Colonic mucosa (tissue), 4 donors: Measurements from ENCODE around the gene FOXP1. TPM values are rescaled to one million over a fixed set of nuclear protein-coding genes. Genes with fewer than 3 reads are reported as not detected.

Experiments
- DNase-seq: peaks from one replicate; pipeline ENCODE4 v3.0.0-alpha.2; 2020
- H3K27ac ChIP-seq: fragments of 200-600 bp; one replicate; pipeline ENCODE4 v1.8.0; 2021
- H3K27me3 ChIP-seq: fragments of 200-600 bp; one replicate; pipeline ENCODE4 v1.8.0; 2021
- H3K36me3 ChIP-seq: fragments of 200-600 bp; one replicate; pipeline ENCODE4 v1.8.0; 2021
- H3K4me1 ChIP-seq: fragments of 200-600 bp; one replicate; pipeline ENCODE4 v1.8.0; 2021; ENCODE audit warnings: mild to moderate bottlenecking
- H3K4me3 ChIP-seq: fragments of 200-600 bp; one replicate; pipeline ENCODE4 v1.8.0; 2021
- H3K9ac ChIP-seq, 2 donors: one replicate each; pipeline ENCODE4 v1.7.0; 2013; ENCODE audit warnings: control low read depth in 2 of 2, low read depth in 2 of 2, low read length in 2 of 2
- H3K9me3 ChIP-seq: fragments of 200-600 bp; one replicate; pipeline ENCODE4 v1.8.0; 2021
- intact Hi-C: fragments of 100-400 bp; cut with DNase I; formaldehyde crosslinking; loops from one replicate; pipeline ENCODE4 v1.14.1; 2022
- total RNA-seq, 2 donors: library from RNA; stranded (reverse); fragmentation: NEBNext Ultra II Directional in 1 of 2; extraction: Animal tissue kit (Norgen Biotek cat#: 25700) in 1 of 2; gene quantifications; one replicate each; pipeline ENCODE4 v1.2.1, GENCODE V29; 2021
- TF ChIP-seq, protein P1 (sequence below): fragments of 200-600 bp; IDR thresholded peaks from one replicate; pipeline ENCODE4 v1.8.0; 2022; ENCODE audit warnings: antibody characterized with exemption, mild to moderate bottlenecking
- donor health status: healthy.
- donor health status: DM: no; HTN: no; CAD: no.
- donor health status: DM: no; HTN: no; CAD: no.

The FOXP1 gene
- total RNA-seq, 2 donors from 2014 or later, result 127 to 128 TPM

DNA sequence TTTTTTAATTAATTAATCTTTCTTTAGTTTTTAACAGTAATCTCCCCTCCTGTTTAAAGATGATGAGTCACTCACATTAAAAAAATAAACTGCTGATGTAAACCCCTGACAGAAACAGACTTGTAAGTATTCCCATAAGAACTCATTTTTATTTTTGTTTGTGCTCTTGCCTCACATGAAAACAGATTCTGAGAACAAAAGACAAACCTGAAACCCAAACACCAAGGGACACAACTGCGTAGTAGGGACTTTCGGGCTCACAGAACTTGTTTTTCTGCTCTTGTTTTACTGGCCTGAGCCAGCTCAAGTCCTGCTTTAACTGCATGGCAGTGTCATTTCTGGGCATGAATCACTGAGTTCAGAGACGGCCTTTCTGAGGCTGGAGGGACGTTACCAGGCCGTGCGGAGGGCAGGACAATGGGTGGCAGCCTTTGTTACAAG lies 600.8 kb downstream of the FOXP1 start:
- no peak overlapping the region for H3K4me3 ChIP-seq

DNA sequence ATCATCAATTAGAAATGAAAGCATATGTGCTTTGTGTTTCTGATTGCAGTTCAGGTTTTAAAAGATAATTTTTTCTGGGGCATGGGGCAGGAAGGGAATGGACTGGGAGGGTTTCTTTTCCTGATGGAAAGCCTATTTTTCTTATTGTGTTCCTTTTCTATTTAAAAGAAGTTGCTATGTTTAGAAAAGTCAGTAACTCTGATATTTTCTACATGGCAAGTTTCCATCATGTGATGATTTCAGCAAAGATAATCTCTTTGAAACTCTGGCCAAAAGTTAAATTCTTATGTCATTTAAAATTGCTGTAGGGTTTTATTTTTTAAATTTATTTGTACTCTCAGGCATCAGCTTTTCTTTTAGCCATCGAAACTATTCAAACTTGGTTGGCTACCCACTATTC lies 601.2 kb downstream of the FOXP1 start:
- peaks cover 13% of the 10 kb centered on the region for H3K36me3 ChIP-seq
- no peak overlapping the region for H3K4me3 ChIP-seq
- H3K9me3 ChIP-seq, result no peaks in the 10 kb centered on the region
- H3K9ac ChIP-seq, result no peak overlapping the region
- no peaks in the 10 kb centered on the region for H3K27me3 ChIP-seq
- H3K27ac ChIP-seq, result peak overlapping the region; percentile 56
- intact Hi-C loops, result no loop called here
- DNase-seq, result no peak
- no peaks in the 10 kb centered on the region for H3K4me1 ChIP-seq
- TF ChIP-seq, protein P1, sequence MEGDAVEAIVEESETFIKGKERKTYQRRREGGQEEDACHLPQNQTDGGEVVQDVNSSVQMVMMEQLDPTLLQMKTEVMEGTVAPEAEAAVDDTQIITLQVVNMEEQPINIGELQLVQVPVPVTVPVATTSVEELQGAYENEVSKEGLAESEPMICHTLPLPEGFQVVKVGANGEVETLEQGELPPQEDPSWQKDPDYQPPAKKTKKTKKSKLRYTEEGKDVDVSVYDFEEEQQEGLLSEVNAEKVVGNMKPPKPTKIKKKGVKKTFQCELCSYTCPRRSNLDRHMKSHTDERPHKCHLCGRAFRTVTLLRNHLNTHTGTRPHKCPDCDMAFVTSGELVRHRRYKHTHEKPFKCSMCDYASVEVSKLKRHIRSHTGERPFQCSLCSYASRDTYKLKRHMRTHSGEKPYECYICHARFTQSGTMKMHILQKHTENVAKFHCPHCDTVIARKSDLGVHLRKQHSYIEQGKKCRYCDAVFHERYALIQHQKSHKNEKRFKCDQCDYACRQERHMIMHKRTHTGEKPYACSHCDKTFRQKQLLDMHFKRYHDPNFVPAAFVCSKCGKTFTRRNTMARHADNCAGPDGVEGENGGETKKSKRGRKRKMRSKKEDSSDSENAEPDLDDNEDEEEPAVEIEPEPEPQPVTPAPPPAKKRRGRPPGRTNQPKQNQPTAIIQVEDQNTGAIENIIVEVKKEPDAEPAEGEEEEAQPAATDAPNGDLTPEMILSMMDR, result no peak

More for the DNA sequence above, 600.8 kb downstream of the FOXP1 start:
- intact Hi-C loops, result no loop called here
- DNase-seq, result peak; percentile 34
- Histone ChIP-seq H3K9ac (no peak overlapping the region), H3K36me3 (peaks cover 16% of the 10 kb centered on the region), H3K27me3 (no peaks in the 10 kb centered on the region), H3K4me1 (no peaks in the 10 kb centered on the region), H3K27ac (peak overlapping the region; percentile 56), H3K9me3 (no peaks in the 10 kb centered on the region)
- TF ChIP-seq, protein P1, result no peak

DNA sequence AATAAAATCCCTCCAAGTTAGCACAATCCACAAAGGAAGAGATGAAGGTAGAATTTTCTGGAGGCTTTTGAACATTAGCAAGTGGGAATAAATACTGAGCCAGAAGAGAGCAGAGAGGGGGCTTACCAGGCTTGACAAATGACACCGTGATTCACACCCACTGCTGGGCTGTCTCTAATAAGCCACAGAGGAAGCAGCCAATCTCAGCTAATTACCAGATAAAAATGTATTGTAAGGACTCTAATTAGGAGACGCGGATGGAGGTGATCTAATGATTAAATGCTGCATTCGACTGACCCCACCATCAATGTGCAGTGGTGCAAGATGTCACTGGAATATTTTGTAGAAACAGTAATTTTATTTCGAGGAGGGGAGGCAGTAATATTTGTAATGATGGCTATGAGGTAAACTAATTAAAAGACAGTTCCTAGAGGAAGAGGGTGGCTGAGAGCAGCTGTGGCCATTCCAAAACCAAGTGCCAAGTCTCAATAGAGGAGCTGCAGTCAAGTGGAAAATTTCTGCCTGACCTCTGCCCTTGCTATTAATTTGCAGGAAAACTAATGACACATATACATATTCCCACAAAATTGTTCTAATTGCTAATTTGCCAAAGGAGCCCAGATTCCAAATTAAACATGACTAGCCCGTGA lies 602.2 kb downstream of the FOXP1 start:
- peaks cover 10% of the 10 kb centered on the region for H3K36me3 ChIP-seq
- TF ChIP-seq, protein P1, result no peak
- no peak overlapping the region for H3K4me3 ChIP-seq
- intact Hi-C loops, result no loop called here
- no peak for DNase-seq
- no peaks in the 10 kb centered on the region for H3K9me3 ChIP-seq
- peak overlapping the region; percentile 56 for H3K27ac ChIP-seq
- no peaks in the 10 kb centered on the region for H3K27me3 ChIP-seq
- H3K4me1 ChIP-seq, result no peaks in the 10 kb centered on the region
- H3K9ac ChIP-seq, result no peak overlapping the region

DNA sequence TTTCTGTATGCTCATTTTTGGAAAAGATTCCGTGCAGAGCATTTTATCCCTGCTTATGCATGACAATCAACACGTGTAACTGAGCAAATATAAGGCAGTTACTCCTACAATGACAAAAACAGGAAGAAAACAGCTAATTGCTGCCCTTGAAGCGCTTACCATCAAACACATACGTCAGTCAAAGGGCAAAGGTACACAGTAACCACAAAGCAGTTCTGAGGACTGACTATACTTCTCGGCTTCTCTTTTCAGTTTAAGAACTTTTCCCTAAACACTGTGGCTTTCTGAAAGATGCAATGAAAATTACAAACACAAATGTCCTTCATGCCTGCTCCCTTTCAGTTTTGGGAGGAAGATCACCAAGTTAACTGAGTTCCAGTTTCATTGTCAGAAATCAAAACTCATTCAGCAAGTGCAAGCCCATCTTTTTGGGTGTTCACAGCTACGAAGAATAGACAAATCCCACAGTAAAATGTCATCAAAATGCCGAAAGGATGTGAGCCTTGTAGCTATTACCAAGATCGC lies 602.8 kb downstream of the FOXP1 start:
- no peak for DNase-seq
- H3K9me3 ChIP-seq, result no peaks in the 10 kb centered on the region
- H3K27me3 ChIP-seq, result no peaks in the 10 kb centered on the region
- no peaks in the 10 kb centered on the region for H3K4me1 ChIP-seq
- no peak overlapping the region for H3K9ac ChIP-seq
- intact Hi-C loops, result no loop called here
- peaks cover 16% of the 10 kb centered on the region for H3K36me3 ChIP-seq
- H3K27ac ChIP-seq, result no peak overlapping the region
- no peak overlapping the region for H3K4me3 ChIP-seq
- TF ChIP-seq, protein P1, result no peak

DNA sequence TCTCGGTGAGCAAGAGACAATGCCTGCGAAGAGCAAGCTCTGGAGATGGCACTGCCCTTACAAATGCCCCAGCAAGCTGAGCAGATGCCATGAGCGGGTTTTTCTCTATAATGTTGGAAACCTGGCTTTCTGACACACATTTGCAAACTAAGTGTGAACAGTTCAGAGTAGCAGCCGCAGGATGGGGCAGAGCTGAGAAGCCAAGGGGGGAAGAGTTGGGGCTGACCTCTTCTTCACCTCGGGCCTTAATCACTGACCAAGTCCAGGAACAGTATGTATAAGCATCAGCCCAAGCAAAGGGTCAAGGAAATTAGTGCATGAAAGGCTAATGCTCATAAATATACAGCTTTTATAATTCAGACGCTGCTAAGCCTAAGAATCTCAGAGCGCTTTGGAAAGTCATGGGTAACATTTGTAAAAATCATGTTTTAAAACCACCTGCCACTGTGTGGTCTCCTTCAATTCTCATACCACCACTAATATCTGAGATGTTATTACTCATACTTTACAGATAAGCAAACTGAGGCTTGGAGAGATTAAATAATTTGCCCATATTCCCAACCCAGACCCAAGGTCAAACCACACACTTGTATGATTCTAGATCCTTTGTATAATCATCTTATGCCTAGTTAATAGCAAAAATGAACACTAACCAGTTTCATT lies 603.4 kb downstream of the FOXP1 start:
- TF ChIP-seq, protein P1, result no peak
- Histone ChIP-seq H3K4me1 (no peaks in the 10 kb centered on the region), H3K4me3 (no peak overlapping the region), H3K36me3 (peaks cover 21% of the 10 kb centered on the region), H3K9ac (no peak overlapping the region), H3K9me3 (no peaks in the 10 kb centered on the region), H3K27ac (no peak overlapping the region), H3K27me3 (no peaks in the 10 kb centered on the region)
- intact Hi-C loops, result no loop called here
- no peak for DNase-seq
